ENCODE results near the gene WDR33. TPM values are rescaled to one million over a fixed set of nuclear protein-coding genes. Genes with fewer than 3 reads are reported as not detected.

The WDR33 gene
- total RNA-seq, 3 donors from 2014 or later = 49.4 to 83.3 (median 50.1) TPM

DNA sequence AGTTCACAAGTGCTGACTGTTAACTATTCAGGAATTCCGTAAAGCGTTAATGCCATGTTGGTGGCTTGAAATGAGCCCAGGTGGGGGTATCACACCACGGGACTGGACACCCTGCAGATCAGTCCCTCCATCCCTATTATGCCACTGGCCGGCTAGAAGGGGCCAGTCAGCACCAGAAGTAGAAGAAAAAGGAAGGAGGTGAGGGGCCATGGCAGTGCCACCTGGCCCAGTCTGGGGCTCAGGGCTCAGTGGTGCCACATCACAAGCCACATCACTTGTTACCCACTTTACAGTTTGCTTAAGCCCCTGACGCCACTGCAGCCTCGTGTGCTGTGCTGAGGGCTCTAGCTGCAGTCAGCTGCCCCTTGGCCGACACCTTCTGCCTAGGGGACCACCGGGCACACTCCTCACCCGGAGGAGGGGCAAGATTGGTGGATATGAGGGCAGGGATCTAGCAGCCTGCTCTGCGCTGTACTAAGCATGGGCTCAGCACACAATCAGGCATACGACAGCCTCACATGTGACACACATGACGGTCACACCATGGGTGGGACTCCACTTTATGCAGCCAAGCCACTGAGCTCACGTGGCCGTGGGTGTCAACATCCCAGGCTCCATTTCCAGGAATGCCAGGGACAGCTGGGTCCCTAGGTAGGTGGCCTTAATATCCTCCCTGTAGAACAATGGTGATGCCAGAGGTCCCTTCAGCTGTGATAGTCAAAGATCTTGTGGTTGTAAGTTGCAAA, 139.2 kb downstream of the WDR33 start:
- peak overlapping the region in 1 of 2 donors; percentile 89 for H3K27ac ChIP-seq
- peak in 1 of 2 donors; percentile 34 for DNase-seq (ENCODE audit: low spot score in 2 of 2)
- peak overlapping the region in 2 of 3 donors; percentile 61 to 82 for H3K4me3 ChIP-seq
- H3K27me3 ChIP-seq = peaks cover 0 to 10% of the 10 kb centered on the region in 2 donors
- no peaks in the 10 kb centered on the region for H3K4me1 ChIP-seq
- peaks cover 0 to 5% of the 10 kb centered on the region in 2 donors for H3K9me3 ChIP-seq
- intact Hi-C loops (cut with DNase I; ENCODE audit: low total_unique reads) = no loop called here
- TF ChIP-seq POLR2A (IDR thresholded peaks at IDR 0.05) = no peak
- TF ChIP-seq, protein P1, sequence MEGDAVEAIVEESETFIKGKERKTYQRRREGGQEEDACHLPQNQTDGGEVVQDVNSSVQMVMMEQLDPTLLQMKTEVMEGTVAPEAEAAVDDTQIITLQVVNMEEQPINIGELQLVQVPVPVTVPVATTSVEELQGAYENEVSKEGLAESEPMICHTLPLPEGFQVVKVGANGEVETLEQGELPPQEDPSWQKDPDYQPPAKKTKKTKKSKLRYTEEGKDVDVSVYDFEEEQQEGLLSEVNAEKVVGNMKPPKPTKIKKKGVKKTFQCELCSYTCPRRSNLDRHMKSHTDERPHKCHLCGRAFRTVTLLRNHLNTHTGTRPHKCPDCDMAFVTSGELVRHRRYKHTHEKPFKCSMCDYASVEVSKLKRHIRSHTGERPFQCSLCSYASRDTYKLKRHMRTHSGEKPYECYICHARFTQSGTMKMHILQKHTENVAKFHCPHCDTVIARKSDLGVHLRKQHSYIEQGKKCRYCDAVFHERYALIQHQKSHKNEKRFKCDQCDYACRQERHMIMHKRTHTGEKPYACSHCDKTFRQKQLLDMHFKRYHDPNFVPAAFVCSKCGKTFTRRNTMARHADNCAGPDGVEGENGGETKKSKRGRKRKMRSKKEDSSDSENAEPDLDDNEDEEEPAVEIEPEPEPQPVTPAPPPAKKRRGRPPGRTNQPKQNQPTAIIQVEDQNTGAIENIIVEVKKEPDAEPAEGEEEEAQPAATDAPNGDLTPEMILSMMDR (IDR thresholded peaks at IDR 0.05) = no peak
- TF ChIP-seq POLR2AphosphoS5 (IDR thresholded peaks at IDR 0.05) = no peak
- no peaks in the 10 kb centered on the region for H3K36me3 ChIP-seq

DNA sequence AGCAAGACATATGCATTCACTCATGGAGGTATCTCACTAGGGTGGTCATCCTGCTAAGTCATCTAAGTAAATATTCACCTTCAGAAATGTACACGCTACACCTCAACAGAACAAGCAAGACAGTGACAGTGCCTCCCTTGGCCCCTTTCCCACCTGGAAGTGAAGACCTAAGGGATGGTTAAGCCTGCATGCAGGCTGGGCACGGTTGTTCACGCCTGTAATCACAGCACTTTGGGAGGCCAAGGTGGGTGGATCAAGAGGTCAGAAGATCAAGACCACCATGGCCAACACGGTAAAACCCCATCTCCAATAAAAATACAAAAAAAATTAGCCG, 140.0 kb downstream of the WDR33 start:
- DNase-seq (ENCODE audit: low spot score in 2 of 2) = no peak
- peaks cover 0 to 10% of the 10 kb centered on the region in 2 donors for H3K27me3 ChIP-seq
- intact Hi-C loops (cut with DNase I; ENCODE audit: low total_unique reads) = no loop called here
- H3K27ac ChIP-seq = peak overlapping the region in 1 of 2 donors; percentile 3
- no peaks in the 10 kb centered on the region for H3K36me3 ChIP-seq
- H3K4me1 ChIP-seq = no peaks in the 10 kb centered on the region
- H3K4me3 ChIP-seq = no peak overlapping the region
- no peak for TF ChIP-seq POLR2A (IDR thresholded peaks at IDR 0.05)
- no peak for TF ChIP-seq POLR2AphosphoS5 (IDR thresholded peaks at IDR 0.05)
- TF ChIP-seq, protein P1 (IDR thresholded peaks at IDR 0.05) = no peak
- H3K9me3 ChIP-seq = peaks cover 0 to 5% of the 10 kb centered on the region in 2 donors

DNA sequence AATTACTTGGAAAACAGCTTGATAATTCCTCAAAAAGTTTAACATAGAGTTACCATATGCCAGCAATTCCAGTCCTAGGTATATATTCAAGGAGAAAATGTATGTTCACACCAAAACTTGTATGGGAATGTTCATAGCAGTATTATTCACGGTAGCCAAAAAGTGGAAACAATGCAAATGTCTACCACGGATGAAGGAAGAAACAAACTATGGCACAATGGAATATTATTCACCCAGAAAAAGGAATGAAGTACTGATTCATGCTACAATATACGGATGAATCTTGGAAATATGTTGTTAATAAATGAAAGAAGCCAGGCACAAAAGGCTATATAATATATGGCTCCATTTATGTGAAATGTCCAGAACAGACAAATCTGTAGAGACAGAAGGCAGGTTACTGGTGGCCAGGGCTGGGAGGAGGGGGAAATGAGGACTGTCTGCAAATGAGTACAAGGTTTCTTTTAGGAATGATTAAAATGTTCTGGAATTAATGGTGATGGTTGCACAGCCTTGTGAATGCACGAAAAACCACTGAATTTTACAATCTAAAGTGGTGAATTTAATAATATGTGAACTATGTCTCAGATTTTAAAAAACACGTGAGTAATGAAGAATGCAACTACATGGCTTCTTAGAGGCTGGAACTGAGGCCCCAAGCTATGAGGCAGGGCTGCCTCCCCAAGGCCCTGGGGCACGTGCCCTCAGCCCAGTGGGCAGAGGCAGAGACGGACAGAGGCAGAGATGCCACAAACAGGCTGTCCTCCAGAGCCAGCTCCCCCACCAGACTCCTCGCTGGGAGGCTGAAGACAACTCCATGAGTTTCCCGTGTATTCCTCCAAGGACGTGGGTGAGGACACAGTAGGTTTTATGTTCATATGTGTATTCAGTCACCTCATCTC, 140.7 kb downstream of the WDR33 start:
- TF ChIP-seq POLR2AphosphoS5 (IDR thresholded peaks at IDR 0.05) (no peak), POLR2A (IDR thresholded peaks at IDR 0.05) (no peak)
- TF ChIP-seq, protein P1 (IDR thresholded peaks at IDR 0.05) = no peak
- intact Hi-C loops (cut with DNase I; ENCODE audit: low total_unique reads) = no loop called here
- no peaks in the 10 kb centered on the region for H3K36me3 ChIP-seq
- DNase-seq (ENCODE audit: low spot score in 2 of 2) = no peak
- H3K27ac ChIP-seq = peak overlapping the region in 1 of 2 donors; percentile 3
- H3K9me3 ChIP-seq = peaks cover 0 to 5% of the 10 kb centered on the region in 2 donors
- peaks cover 0 to 7% of the 10 kb centered on the region in 2 donors for H3K27me3 ChIP-seq
- no peaks in the 10 kb centered on the region for H3K4me1 ChIP-seq
- no peak overlapping the region for H3K4me3 ChIP-seq

DNA sequence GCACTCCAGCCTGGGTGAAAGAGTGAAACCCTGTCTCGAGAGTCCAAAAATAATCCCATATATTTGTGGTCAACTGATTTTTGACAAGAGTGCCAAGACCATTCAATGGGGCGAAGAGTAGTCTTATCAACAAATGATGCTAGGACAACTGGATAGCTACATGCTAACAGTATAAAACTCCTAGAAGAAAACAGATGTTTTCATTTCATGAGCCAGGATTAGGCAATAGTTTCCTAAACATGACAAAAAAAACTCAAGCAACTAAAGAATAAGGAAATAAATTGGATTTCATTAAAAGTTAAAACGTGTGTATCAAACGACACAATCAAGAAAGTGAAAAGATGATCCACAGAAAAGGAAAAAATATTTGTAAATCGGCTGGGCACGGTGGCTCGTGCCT, 141.9 kb downstream of the WDR33 start:
- no peak overlapping the region for H3K27ac ChIP-seq
- H3K9me3 ChIP-seq = peaks cover 0 to 5% of the 10 kb centered on the region in 2 donors
- H3K27me3 ChIP-seq = peaks cover 0 to under 1% of the 10 kb centered on the region in 2 donors
- no peaks in the 10 kb centered on the region for H3K4me1 ChIP-seq
- TF ChIP-seq, protein P1 (IDR thresholded peaks at IDR 0.05) = no peak
- TF ChIP-seq POLR2AphosphoS5 (IDR thresholded peaks at IDR 0.05) (no peak), POLR2A (IDR thresholded peaks at IDR 0.05) (no peak)
- no peaks in the 10 kb centered on the region for H3K36me3 ChIP-seq
- intact Hi-C loops (cut with DNase I; ENCODE audit: low total_unique reads) = no loop called here
- no peak for DNase-seq (ENCODE audit: low spot score in 2 of 2)
- no peak overlapping the region for H3K4me3 ChIP-seq

Measured in breast epithelium (tissue), 4 donors.